CMK (cell line): ENCODE results near the gene CGB5.

Experiments
- DNase-seq: peaks from one replicate; pipeline ENCODE4 v3.0.0-alpha.2; 2010; ENCODE audit warnings: low read depth

CGB5 gene

GRCh38 chr19:49086296-49086695, 42.6 kb downstream of the CGB5 start:
- DNase-seq = no peak

GRCh38 chr19:49091391-49092038, 47.9 kb downstream of the CGB5 start:
- DNase-seq = no peak

DNA sequence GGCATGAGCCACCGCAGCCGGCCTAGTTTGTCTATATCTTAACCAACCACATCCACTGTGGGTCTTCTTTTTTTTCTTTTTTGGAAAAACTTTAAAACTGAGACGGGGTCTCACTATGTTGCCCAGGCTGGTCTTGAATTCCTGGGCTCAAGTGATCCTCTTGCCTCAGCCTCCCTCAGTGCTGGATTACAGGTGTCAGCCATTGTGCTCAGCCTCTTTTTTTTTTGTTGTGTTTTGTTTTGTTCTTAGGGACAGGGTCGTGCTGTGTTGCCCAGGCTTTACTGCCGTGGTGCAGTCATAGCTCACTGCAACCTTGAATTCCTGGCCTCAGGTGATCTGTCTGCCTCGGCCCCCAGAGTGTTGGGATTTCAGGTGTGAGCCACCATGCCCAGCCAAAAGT, 49.0 kb downstream of the CGB5 start:
- no peak for DNase-seq
